Cerebellar nuclear complex (tissue), 1 donor: ENCODE results near the gene FANCL.
"Not testable (repeated sequence)": the region's sequence is repeated elsewhere in the genome, so short reads cannot be mapped to it uniquely, and the experiment has no call there.

ENCODE experiments used
- DNase-seq, 2 experiments: peaks; one replicate each; lab custom pipeline; 2025; lab: John Stamatoyannopoulos, UW

The FANCL gene

GRCh38 chr2:58140508-58141072, 100.5 kb downstream of the FANCL start:
- DNase-seq: no peak

- no peak for DNase-seq
Measured at GRCh38 chr2:58138396-58139030, 102.6 kb downstream of the FANCL start.

GRCh38 chr2:58137856-58138255, 103.3 kb downstream of the FANCL start:
- DNase-seq: no peak

GRCh38 chr2:58137221-58137620, 103.9 kb downstream of the FANCL start:
- DNase-seq: no peak

GRCh38 chr2:58135861-58136260, 105.3 kb downstream of the FANCL start:
- no peak for DNase-seq

- no peak for DNase-seq
Measured at GRCh38 chr2:58133395-58133794, 107.7 kb downstream of the FANCL start.

- DNase-seq: no peak
Measured at GRCh38 chr2:58131191-58132011, 109.7 kb downstream of the FANCL start.

GRCh38 chr2:58130238-58130637, 110.9 kb downstream of the FANCL start:
- DNase-seq: no peak

GRCh38 chr2:58127111-58127510, 114.0 kb downstream of the FANCL start:
- no peak for DNase-seq

GRCh38 chr2:58122540-58122939, 118.6 kb downstream of the FANCL start:
- no peak for DNase-seq

GRCh38 chr2:58122040-58122439, 119.1 kb downstream of the FANCL start:
- DNase-seq: no peak

- no peak for DNase-seq
Measured at GRCh38 chr2:58120626-58121229, 120.4 kb downstream of the FANCL start.

GRCh38 chr2:58113563-58113962, 127.6 kb downstream of the FANCL start:
- DNase-seq: not testable (repeated sequence)

GRCh38 chr2:58110765-58111164, 130.4 kb downstream of the FANCL start:
- no peak for DNase-seq

GRCh38 chr2:58109481-58109880, 131.6 kb downstream of the FANCL start:
- DNase-seq: no peak
